K562 (cell line): ENCODE measurements around the gene IGDCC3. TPM values are rescaled to one million over a fixed set of nuclear protein-coding genes. Genes with fewer than 3 reads are reported as not detected.

Experiments used
- CBX3 ChIP-seq, 2 experiments: IDR thresholded peaks; 1 replicate in 1 of 2; 2 replicates in 1 of 2; pipeline ENCODE4 v1.6.1; 2012; ENCODE audit warnings: inconsistent platforms in 2 of 2, low read length in 2 of 2, borderline replicate concordance in 1 of 2, control low read depth in 1 of 2
- CHD7 ChIP-seq: fragments of 200-600 bp; sonication (generic); IDR thresholded peaks from one replicate; pipeline ENCODE4 v1.6.1; 2012; ENCODE audit warnings: mild to moderate bottlenecking, low read depth, low read length, inconsistent platforms
- HMG20B ChIP-seq: fragments of 250-450 bp; sonication (Bioruptor Pico); IDR thresholded peaks from 2 replicates; pipeline ENCODE4 v1.5.0; 2021; ENCODE audit warnings: mild to moderate bottlenecking
- LEF1 ChIP-seq: fragments of 450-650 bp; IDR thresholded peaks from 2 replicates; pipeline ENCODE4 v1.6.1; 2016; ENCODE audit warnings: mild to moderate bottlenecking
- NR2F6 ChIP-seq: fragments of 450-650 bp; formaldehyde crosslinking; IDR thresholded peaks from 2 replicates; pipeline ENCODE4 v1.4.0; 2020; ENCODE audit warnings: mild to moderate bottlenecking
- PHTF2 ChIP-seq: fragments of 250-450 bp; sonication (Bioruptor Pico); IDR thresholded peaks from 2 replicates; pipeline ENCODE4 v1.5.0; 2021; ENCODE audit warnings: mild to moderate bottlenecking
- SIN3A ChIP-seq, 2 experiments: fragments of 150-350 bp in 1 of 2; IDR thresholded peaks; 2 replicates each; pipeline ENCODE4 v1.6.1; 2011 to 2016; ENCODE audit warnings: borderline replicate concordance in 2 of 2, low read depth in 2 of 2, low read length in 2 of 2, mild to moderate bottlenecking in 2 of 2, moderate library complexity in 2 of 2; ENCODE audit not compliant: control insufficient read depth in 1 of 2
- USF1 ChIP-seq: sonication (generic); formaldehyde crosslinking; IDR thresholded peaks from 2 replicates; pipeline ENCODE4 v1.9.0; 2022; ENCODE audit warnings: mild to moderate bottlenecking, missing genetic modification reagents
- ZNF232 ChIP-seq: sonication (generic); formaldehyde crosslinking; IDR thresholded peaks from 2 replicates; pipeline ENCODE4 v1.8.0; 2022; ENCODE audit warnings: mild to moderate bottlenecking, missing genetic modification reagents
- ZNF282 ChIP-seq: sonication (generic); formaldehyde crosslinking; IDR thresholded peaks from 2 replicates; pipeline ENCODE4 v1.8.1; 2023; ENCODE audit warnings: missing genetic modification reagents
- ZNF41 ChIP-seq: fragments of 250-450 bp; sonication (Bioruptor Pico); conservative IDR thresholded peaks from 2 replicates; pipeline ENCODE4 v1.4.0; 2020; ENCODE audit warnings: mild to moderate bottlenecking
- ZNF511 ChIP-seq: sonication (generic); formaldehyde crosslinking; IDR thresholded peaks from 2 replicates; pipeline ENCODE4 v1.8.0; 2022; ENCODE audit warnings: mild to moderate bottlenecking, missing genetic modification reagents
- ZNF655 ChIP-seq: fragments of 250-450 bp; sonication (Bioruptor Pico); IDR thresholded peaks from 2 replicates; pipeline ENCODE4 v1.5.0; 2021
- polyA plus RNA-seq, 8 experiments: library from polyadenylated mRNA; depleted of rRNA in 4 of 8; stranded (reverse) in 5 of 8; unstranded in 3 of 8; fragments of >200 nt; fragmentation: Nextera tagmentation in 2 of 8; fragmentation: Illumina TruSeq in 1 of 8; extraction: Ambion mirVana in 2 of 8; extraction: Trizol in 1 of 8; gene quantifications; 2 replicates each; pipeline versions ENCODE4 v1.2.1 to v1.2.3, GENCODE V29; 2011 to 2014; ENCODE audit warnings: inconsistent platforms in 1 of 8, missing spikeins in 1 of 8
- total RNA-seq, 7 experiments: library from RNA; depleted of rRNA in 6 of 7; stranded (reverse); fragments of >200 nt in 6 of 7; fragmentation: Illumina TruSeq in 2 of 7; extraction: Trizol in 2 of 7; gene quantifications; 2 replicates each; pipeline versions ENCODE4 v1.2.1 to v1.2.3, GENCODE V29; 2011 to 2021; ENCODE audit warnings: low replicate concordance in 1 of 7

IGDCC3 gene
- total and polyA plus RNA-seq, 9 of the 15 experiments (the other 6 are each of a cell fraction or from before 2014, with no cell fraction given): not detected

- TF ChIP-seq ZNF282 (CRISPR knock-in tag) (no peak), CHD7 (no peak), HMG20B (CRISPR knock-in tag) (no peak), ZNF511 (no peak), CBX3 (IDR thresholded peaks at IDR 0.05; ENCODE audit: borderline replicate concordance in 1 of 2, low read length in 2 of 2) (no peak), USF1 (CRISPR knock-in tag) (peak; percentile 44; the same call in 1 of the 2 replicates), ZNF41 (CRISPR knock-in tag) (no peak), NR2F6 (CRISPR knock-in tag) (no peak), ZNF655 (CRISPR knock-in tag) (no peak), ZNF232 (CRISPR knock-in tag) (no peak), LEF1 (no peak), PHTF2 (no peak), SIN3A (IDR thresholded peaks at IDR 0.05; ENCODE audit: borderline replicate concordance in 2 of 2, control insufficient read depth in 1 of 2, low read depth in 2 of 2, low read length in 2 of 2) (peak in 1 of 2 experiments; percentile 60; a peak in 1 of 4 replicates)
Measured at GRCh38 chr15:65384895-65385869, 7.4 kb upstream of the IGDCC3 start (continued).
